GM12892 (cell line): ENCODE data around the gene AHR.

ENCODE experiments used
- POLR2A ChIP-seq: IDR thresholded peaks from 2 replicates; pipeline ENCODE4 v1.6.1; 2011; ENCODE audit warnings: low read depth, low read length, control low read depth
- POLR2AphosphoS5 ChIP-seq: IDR thresholded peaks from 2 replicates; pipeline ENCODE4 v1.6.1; 2011; ENCODE audit warnings: low read depth, low read length, control low read depth
- TAF1 ChIP-seq: IDR thresholded peaks from 2 replicates; pipeline ENCODE4 v1.6.1; 2011; ENCODE audit warnings: low read depth, mild to moderate bottlenecking, control low read depth, low read length, borderline replicate concordance

- TF ChIP-seq POLR2A (no peak), POLR2AphosphoS5 (no peak), TAF1 (no peak)
These were observed 13.5 kb downstream of the AHR start for GRCh38 chr7:17311952-17312351.
